ENCODE data around the gene NRROS.

NRROS gene

DNA sequence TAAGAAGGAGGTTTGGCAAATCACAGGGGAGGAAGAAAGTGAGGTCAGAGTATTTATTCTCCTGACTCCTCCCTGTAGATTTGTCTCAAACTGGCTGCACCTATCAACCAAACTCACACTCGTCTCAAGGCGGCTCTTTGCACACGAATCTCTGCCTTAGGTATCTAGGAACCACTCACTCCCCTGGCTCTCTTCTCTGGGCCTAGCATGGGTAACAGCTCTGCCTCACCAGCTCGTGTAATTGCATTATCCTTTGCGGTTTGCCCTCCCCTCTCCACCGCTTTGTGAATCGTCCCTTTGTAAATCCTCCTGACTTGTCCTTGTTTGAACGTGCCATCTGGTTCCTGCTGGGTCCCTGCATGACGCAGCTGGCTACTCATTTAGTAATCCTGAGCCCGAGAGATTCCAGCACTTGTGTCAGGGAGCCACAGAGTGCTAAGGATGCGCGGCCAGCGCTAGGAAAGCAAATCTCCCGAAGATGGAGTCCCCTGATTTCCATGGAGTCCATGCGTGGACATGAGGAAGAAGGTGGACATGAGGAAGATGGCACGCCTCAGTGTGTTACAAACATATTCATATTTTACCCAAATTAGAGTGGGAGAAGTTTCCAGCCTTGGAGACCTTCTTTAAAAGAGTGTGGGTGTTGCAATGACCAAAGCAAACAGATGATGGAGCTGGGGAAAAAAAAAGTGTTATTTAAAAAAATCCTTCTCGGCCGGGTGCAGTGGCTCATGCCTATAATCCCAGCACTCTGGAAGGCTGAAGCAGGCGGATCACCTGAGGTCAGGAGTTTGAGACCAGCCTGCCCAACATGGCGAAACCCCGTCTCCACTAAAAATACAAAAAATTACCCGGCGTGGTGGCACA lies 26.7 kb downstream of the NRROS start:
- Histone ChIP-seq H3K27me3 (ENCODE audit: insufficient read depth, low read length, poor library complexity) (no peaks in the 10 kb centered on the region), H3K27ac (ENCODE audit: low read depth, low read length) (peak overlapping the region; percentile 40), H2BK120ac (ENCODE audit: low read depth, low read length) (no peak overlapping the region), H2AK5ac (ENCODE audit: low read length) (no peak overlapping the region), H3K4me3 (ENCODE audit: low read length) (no peak overlapping the region), H3K4me2 (ENCODE audit: low read length) (no peak overlapping the region), H3K56ac (ENCODE audit: low read length) (peak overlapping the region; percentile 2), H2BK15ac (replicated peaks; ENCODE audit: low read depth) (no peak overlapping the region), H4K5ac (ENCODE audit: low read length) (no peak overlapping the region), H3K4me1 (ENCODE audit: control insufficient read depth, low read depth, low read length) (peaks cover 4% of the 10 kb centered on the region), H3K36me3 (ENCODE audit: control insufficient read depth, insufficient read depth, low read length) (no peaks in the 10 kb centered on the region), H3K9ac (ENCODE audit: low read length) (no peak overlapping the region), H3K18ac (ENCODE audit: low read length) (no peak overlapping the region), H2BK5ac (ENCODE audit: low read length) (no peak overlapping the region), H3K23ac (ENCODE audit: low read length) (no peak overlapping the region), H3K79me2 (ENCODE audit: control insufficient read depth, insufficient read depth, low read length) (no peaks in the 10 kb centered on the region), H3K4ac (ENCODE audit: low read depth, low read length) (no peak overlapping the region), H4K8ac (ENCODE audit: low read depth, low read length) (no peak overlapping the region), H3K79me1 (ENCODE audit: low read length) (no peaks in the 10 kb centered on the region)
- no CpG with 5 or more reads among the region's 23 CpGs for WGBS (ENCODE audit: extremely low coverage, insufficient coverage, low lambda C conversion rate)
- peak; percentile 93 for DNase-seq

DNA sequence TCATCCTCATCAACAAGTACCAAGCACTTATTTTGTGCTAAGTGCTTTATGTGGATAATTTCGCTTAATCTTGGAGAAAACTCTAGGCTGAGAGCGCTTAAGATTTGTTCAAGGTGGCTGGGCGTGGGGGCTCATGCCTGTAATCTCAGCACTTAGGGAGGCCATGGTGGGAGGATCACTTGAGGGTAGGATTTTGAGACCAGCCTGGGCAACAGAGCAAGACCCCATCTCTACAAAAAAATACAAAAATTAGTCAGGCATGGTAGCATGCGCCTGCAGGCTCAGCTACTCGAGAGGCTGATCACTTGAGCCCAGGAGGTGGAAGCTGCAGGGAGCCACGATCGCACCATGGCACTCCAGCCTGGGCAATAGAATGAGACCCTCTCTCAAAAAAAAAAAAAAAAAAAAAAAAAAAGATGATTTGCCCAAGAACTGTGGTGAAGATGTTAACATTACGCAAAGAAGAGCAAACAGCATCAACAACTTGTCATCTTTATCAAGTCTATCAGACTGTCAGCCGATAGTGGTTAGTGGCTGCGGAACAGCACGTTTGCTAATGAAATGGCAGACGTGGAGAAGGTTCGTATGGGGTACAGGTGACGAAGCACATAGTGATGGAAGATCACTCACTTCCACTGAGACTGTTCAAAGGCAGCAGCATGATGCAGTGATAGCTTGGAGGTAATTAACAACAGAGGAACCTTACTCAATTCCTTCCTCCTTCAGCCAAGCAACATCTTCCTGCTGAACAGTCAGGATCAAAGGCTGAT lies 27.7 kb downstream of the NRROS start:
- no peak for DNase-seq

DNA sequence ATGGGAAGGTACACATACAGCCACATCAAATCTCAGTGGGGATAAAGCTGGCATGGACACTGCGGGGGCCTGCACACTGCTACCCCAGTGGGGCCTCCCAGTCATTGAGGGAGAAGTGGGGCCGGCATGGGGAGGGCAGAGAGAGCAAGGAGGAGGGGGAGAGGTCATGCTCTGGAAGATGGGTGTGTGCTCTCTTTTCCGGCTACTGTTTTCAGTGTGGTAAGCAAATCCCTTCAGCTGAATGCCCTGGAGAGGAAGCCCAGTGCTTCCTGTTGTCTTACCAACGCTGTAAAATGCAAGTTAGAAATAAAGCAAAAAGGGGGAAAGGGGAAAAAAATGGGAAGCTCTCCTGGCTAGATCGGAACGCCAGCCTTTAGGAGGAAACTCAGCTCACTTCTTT lies 30.8 kb downstream of the NRROS start:
- no peak overlapping the region for H3K4me3 ChIP-seq (ENCODE audit: low read length)
- no peak for DNase-seq
- H3K36me3 ChIP-seq (ENCODE audit: control insufficient read depth, insufficient read depth, low read length) = no peaks in the 10 kb centered on the region
- H3K27me3 ChIP-seq (ENCODE audit: insufficient read depth, low read length, poor library complexity) = no peaks in the 10 kb centered on the region
- H3K4me2 ChIP-seq (ENCODE audit: low read length) = no peak overlapping the region
- no peak overlapping the region for H2BK15ac ChIP-seq (replicated peaks; ENCODE audit: low read depth)
- no CpG with 5 or more reads among the region's 6 CpGs for WGBS (ENCODE audit: extremely low coverage, insufficient coverage, low lambda C conversion rate)
- no peak overlapping the region for H3K18ac ChIP-seq (ENCODE audit: low read length)
- H3K4me1 ChIP-seq (ENCODE audit: control insufficient read depth, low read depth, low read length) = peaks cover 2% of the 10 kb centered on the region
- H2BK5ac ChIP-seq (ENCODE audit: low read length) = no peak overlapping the region
- no peak overlapping the region for H2BK120ac ChIP-seq (ENCODE audit: low read depth, low read length)
- H4K5ac ChIP-seq (ENCODE audit: low read length) = no peak overlapping the region
- H3K56ac ChIP-seq (ENCODE audit: low read length) = no peak overlapping the region
- H3K79me2 ChIP-seq (ENCODE audit: control insufficient read depth, insufficient read depth, low read length) = no peaks in the 10 kb centered on the region
- no peaks in the 10 kb centered on the region for H3K79me1 ChIP-seq (ENCODE audit: low read length)
- H2AK5ac ChIP-seq (ENCODE audit: low read length) = no peak overlapping the region
- no peak overlapping the region for H4K8ac ChIP-seq (ENCODE audit: low read depth, low read length)
- H3K9ac ChIP-seq (ENCODE audit: low read length) = no peak overlapping the region
- no peak overlapping the region for H3K23ac ChIP-seq (ENCODE audit: low read length)
- no peak overlapping the region for H3K27ac ChIP-seq (ENCODE audit: low read depth, low read length)
- H3K4ac ChIP-seq (ENCODE audit: low read depth, low read length) = no peak overlapping the region

More for the DNA sequence above, 27.7 kb downstream of the NRROS start:
- no CpG with 5 or more reads among the region's 14 CpGs for WGBS (ENCODE audit: extremely low coverage, insufficient coverage, low lambda C conversion rate)
- Histone ChIP-seq H4K8ac (ENCODE audit: low read depth, low read length) (no peak overlapping the region), H2AK5ac (ENCODE audit: low read length) (no peak overlapping the region), H3K4me1 (ENCODE audit: control insufficient read depth, low read depth, low read length) (peaks cover 4% of the 10 kb centered on the region), H3K36me3 (ENCODE audit: control insufficient read depth, insufficient read depth, low read length) (no peaks in the 10 kb centered on the region), H3K4me2 (ENCODE audit: low read length) (no peak overlapping the region), H3K27me3 (ENCODE audit: insufficient read depth, low read length, poor library complexity) (no peaks in the 10 kb centered on the region), H3K9ac (ENCODE audit: low read length) (no peak overlapping the region), H4K5ac (ENCODE audit: low read length) (no peak overlapping the region), H3K56ac (ENCODE audit: low read length) (no peak overlapping the region), H3K79me2 (ENCODE audit: control insufficient read depth, insufficient read depth, low read length) (no peaks in the 10 kb centered on the region), H3K79me1 (ENCODE audit: low read length) (no peaks in the 10 kb centered on the region), H2BK5ac (ENCODE audit: low read length) (no peak overlapping the region), H2BK15ac (replicated peaks; ENCODE audit: low read depth) (no peak overlapping the region), H3K27ac (ENCODE audit: low read depth, low read length) (no peak overlapping the region), H3K4ac (ENCODE audit: low read depth, low read length) (no peak overlapping the region), H3K18ac (ENCODE audit: low read length) (no peak overlapping the region), H2BK120ac (ENCODE audit: low read depth, low read length) (no peak overlapping the region), H3K23ac (ENCODE audit: low read length) (no peak overlapping the region), H3K4me3 (ENCODE audit: low read length) (no peak overlapping the region)

DNA sequence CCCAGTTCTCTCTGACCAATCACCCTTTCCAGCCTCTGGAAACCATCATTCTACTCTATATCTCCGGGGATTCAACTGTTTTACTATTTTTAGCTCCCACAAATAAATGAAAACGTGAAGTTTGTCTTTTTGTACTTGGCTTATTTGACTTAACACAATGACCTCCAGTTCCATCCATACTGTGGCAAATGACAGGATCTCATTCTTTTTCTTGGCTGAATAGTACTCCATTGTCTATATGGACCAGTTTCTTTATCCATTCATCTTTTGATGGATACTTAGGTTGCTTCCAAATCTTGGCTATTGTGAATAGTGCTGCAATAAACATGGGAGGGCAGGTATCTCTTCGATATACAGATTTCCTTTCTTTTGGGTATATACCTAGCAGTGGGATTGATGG lies 34.1 kb downstream of the NRROS start:
- no peak overlapping the region for H4K5ac ChIP-seq (ENCODE audit: low read length)
- H2AK5ac ChIP-seq (ENCODE audit: low read length) = no peak overlapping the region
- no peak overlapping the region for H3K18ac ChIP-seq (ENCODE audit: low read length)
- no peaks in the 10 kb centered on the region for H3K79me1 ChIP-seq (ENCODE audit: low read length)
- no peak for DNase-seq
- no peak overlapping the region for H3K27ac ChIP-seq (ENCODE audit: low read depth, low read length)
- H3K4me3 ChIP-seq (ENCODE audit: low read length) = no peak overlapping the region
- no peaks in the 10 kb centered on the region for H3K79me2 ChIP-seq (ENCODE audit: control insufficient read depth, insufficient read depth, low read length)
- H2BK5ac ChIP-seq (ENCODE audit: low read length) = no peak overlapping the region
- no peak overlapping the region for H3K56ac ChIP-seq (ENCODE audit: low read length)
- no peaks in the 10 kb centered on the region for H3K4me1 ChIP-seq (ENCODE audit: control insufficient read depth, low read depth, low read length)
- WGBS (ENCODE audit: extremely low coverage, insufficient coverage, low lambda C conversion rate) = no CpG with 5 or more reads among the region's 3 CpGs
- H4K8ac ChIP-seq (ENCODE audit: low read depth, low read length) = no peak overlapping the region
- H2BK15ac ChIP-seq (replicated peaks; ENCODE audit: low read depth) = no peak overlapping the region
- H3K4me2 ChIP-seq (ENCODE audit: low read length) = no peak overlapping the region
- H3K23ac ChIP-seq (ENCODE audit: low read length) = no peak overlapping the region
- H3K27me3 ChIP-seq (ENCODE audit: insufficient read depth, low read length, poor library complexity) = no peaks in the 10 kb centered on the region
- no peak overlapping the region for H3K9ac ChIP-seq (ENCODE audit: low read length)
- H3K36me3 ChIP-seq (ENCODE audit: control insufficient read depth, insufficient read depth, low read length) = no peaks in the 10 kb centered on the region
- H2BK120ac ChIP-seq (ENCODE audit: low read depth, low read length) = no peak overlapping the region
- no peak overlapping the region for H3K4ac ChIP-seq (ENCODE audit: low read depth, low read length)

DNA sequence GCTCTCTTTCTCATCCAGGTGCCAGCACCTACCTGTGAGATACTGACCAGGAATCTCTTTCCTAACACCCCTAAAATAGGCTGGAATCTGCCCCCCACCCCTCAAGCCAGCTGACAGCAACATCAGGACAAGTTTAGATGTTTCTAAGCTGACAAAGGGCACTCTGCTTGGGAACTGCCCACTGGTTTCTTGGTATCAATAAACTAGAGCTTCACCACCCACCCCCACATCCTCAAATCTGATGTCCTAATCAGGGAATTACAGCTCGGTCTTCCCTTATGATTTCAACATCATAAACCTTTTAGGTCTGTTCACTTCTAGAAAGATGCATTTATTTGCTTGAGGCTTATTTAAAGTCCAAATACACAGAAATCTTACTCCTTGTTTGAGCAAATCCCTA lies 37.9 kb downstream of the NRROS start:
- Histone ChIP-seq H2BK15ac (replicated peaks; ENCODE audit: low read depth) (no peak overlapping the region), H3K27me3 (ENCODE audit: insufficient read depth, low read length, poor library complexity) (no peaks in the 10 kb centered on the region), H3K79me1 (ENCODE audit: low read length) (no peaks in the 10 kb centered on the region), H4K5ac (ENCODE audit: low read length) (no peak overlapping the region), H3K79me2 (ENCODE audit: control insufficient read depth, insufficient read depth, low read length) (no peaks in the 10 kb centered on the region), H3K4me3 (ENCODE audit: low read length) (no peak overlapping the region), H3K56ac (ENCODE audit: low read length) (no peak overlapping the region), H2BK5ac (ENCODE audit: low read length) (no peak overlapping the region), H3K4me2 (ENCODE audit: low read length) (no peak overlapping the region), H2BK120ac (ENCODE audit: low read depth, low read length) (no peak overlapping the region), H4K8ac (ENCODE audit: low read depth, low read length) (no peak overlapping the region), H3K4ac (ENCODE audit: low read depth, low read length) (peak overlapping the region; percentile 16), H3K23ac (ENCODE audit: low read length) (no peak overlapping the region), H3K4me1 (ENCODE audit: control insufficient read depth, low read depth, low read length) (no peaks in the 10 kb centered on the region), H3K36me3 (ENCODE audit: control insufficient read depth, insufficient read depth, low read length) (no peaks in the 10 kb centered on the region), H3K9ac (ENCODE audit: low read length) (no peak overlapping the region), H2AK5ac (ENCODE audit: low read length) (no peak overlapping the region), H3K27ac (ENCODE audit: low read depth, low read length) (no peak overlapping the region), H3K18ac (ENCODE audit: low read length) (no peak overlapping the region)
- no peak for DNase-seq
- no CpG with 5 or more reads among the region's 1 CpG for WGBS (ENCODE audit: extremely low coverage, insufficient coverage, low lambda C conversion rate)
